Trophoblast cell (in vitro differentiated cells and primary cell): ENCODE measurements around the gene UGT1A5.

ENCODE experiments used
- DNase-seq, 2 donors: peaks; one replicate each; pipeline ENCODE4 v3.0.0-alpha.2; 2016
- H2AFZ ChIP-seq: 2 replicates; pipeline ENCODE4 v1.6.1; 2013; ENCODE audit warnings: low read length, moderate library complexity, mild to moderate bottlenecking; ENCODE audit not compliant: insufficient read depth, poor library complexity
- H2AK5ac ChIP-seq: 2 replicates; pipeline ENCODE4 v1.6.1; 2013; ENCODE audit warnings: mild to moderate bottlenecking, low read length
- H2BK120ac ChIP-seq: 2 replicates; pipeline ENCODE4 v1.6.1; 2013; ENCODE audit warnings: low read length, mild to moderate bottlenecking, moderate library complexity; ENCODE audit not compliant: insufficient read depth, poor library complexity
- H2BK12ac ChIP-seq: 2 replicates; pipeline ENCODE4 v1.6.1; 2013; ENCODE audit warnings: mild to moderate bottlenecking, low read length, moderate library complexity
- H2BK5ac ChIP-seq: 2 replicates; pipeline ENCODE4 v1.6.1; 2013; ENCODE audit warnings: low read length, low read depth, moderate library complexity, mild to moderate bottlenecking; ENCODE audit not compliant: poor library complexity
- H3K14ac ChIP-seq: 2 replicates; pipeline ENCODE4 v1.6.1; 2013; ENCODE audit warnings: mild to moderate bottlenecking, low read length
- H3K18ac ChIP-seq: 2 replicates; pipeline ENCODE4 v1.6.1; 2013; ENCODE audit warnings: mild to moderate bottlenecking, low read length
- H3K23ac ChIP-seq: 2 replicates; pipeline ENCODE4 v1.6.1; 2013; ENCODE audit warnings: low read length
- H3K27ac ChIP-seq: 2 replicates; pipeline ENCODE4 v1.5.1; 2013; ENCODE audit warnings: low read depth, mild to moderate bottlenecking, inconsistent platforms, low read length, moderate library complexity
- H3K27me3 ChIP-seq: 2 replicates; pipeline ENCODE4 v1.6.1; 2013; ENCODE audit warnings: inconsistent platforms, mild to moderate bottlenecking, low read length, moderate library complexity; ENCODE audit not compliant: insufficient read depth
- H3K36me3 ChIP-seq, 2 experiments: 1 replicate in 1 of 2; 2 replicates in 1 of 2; pipeline ENCODE4 v1.6.1; 2013; ENCODE audit warnings: low read length in 2 of 2, mild to moderate bottlenecking in 2 of 2, moderate library complexity in 1 of 2; ENCODE audit not compliant: insufficient read depth in 2 of 2, control insufficient read depth in 1 of 2
- H3K4ac ChIP-seq: 2 replicates; pipeline ENCODE4 v1.6.1; 2013; ENCODE audit warnings: low read depth, mild to moderate bottlenecking, low read length, moderate library complexity
- H3K4me1 ChIP-seq, 2 experiments: 1 replicate in 1 of 2; 2 replicates in 1 of 2; pipeline ENCODE4 v1.6.1; 2013; ENCODE audit warnings: low read length in 2 of 2, mild to moderate bottlenecking in 2 of 2, moderate library complexity in 1 of 2; ENCODE audit not compliant: insufficient read depth in 2 of 2, control insufficient read depth in 1 of 2
- H3K4me2 ChIP-seq: 2 replicates; pipeline ENCODE4 v1.6.1; 2013; ENCODE audit warnings: inconsistent platforms, mild to moderate bottlenecking, low read length, moderate library complexity
- H3K4me3 ChIP-seq: 2 replicates; pipeline ENCODE4 v1.5.1; 2013; ENCODE audit warnings: mild to moderate bottlenecking, low read depth, low read length, inconsistent platforms
- H3K79me1 ChIP-seq: one replicate; pipeline ENCODE4 v1.6.1; 2013; ENCODE audit warnings: low read length
- H3K79me2 ChIP-seq: 2 replicates; pipeline ENCODE4 v1.6.1; 2013; ENCODE audit warnings: low read length, mild to moderate bottlenecking; ENCODE audit not compliant: control insufficient read depth, insufficient read depth, poor library complexity
- H3K9ac ChIP-seq: 2 replicates; pipeline ENCODE4 v1.6.1; 2013; ENCODE audit warnings: mild to moderate bottlenecking, low read length
- H3K9me3 ChIP-seq: 2 replicates; pipeline ENCODE4 v1.6.1; 2013; ENCODE audit warnings: low read depth, mild to moderate bottlenecking, control low read depth, inconsistent platforms, low read length; ENCODE audit not compliant: insufficient read depth
- H4K12ac ChIP-seq: 2 replicates; pipeline ENCODE4 v1.6.1; 2013; ENCODE audit warnings: low read depth, mild to moderate bottlenecking, low read length, moderate library complexity
- H4K8ac ChIP-seq: 2 replicates; pipeline ENCODE4 v1.6.1; 2013; ENCODE audit warnings: low read depth, mild to moderate bottlenecking, low read length, moderate library complexity
- H4K91ac ChIP-seq: one replicate; pipeline ENCODE4 v1.6.1; 2013; ENCODE audit warnings: low read depth, mild to moderate bottlenecking, low read length, moderate library complexity
- WGBS: extraction: QIAGEN DNeasy Blood & Tissue Kit; methylation state at CpG from one replicate; pipeline ENCODE4 v1.1.7; 2013; ENCODE audit warnings: missing lambda C conversion rate; ENCODE audit not compliant: insufficient read length, insufficient coverage; ENCODE audit errors: extremely low coverage; 5-methylcytosine and 5-hydroxymethylcytosine counted together

UGT1A5 gene

GRCh38 chr2:233761040-233761769, 48.5 kb downstream of the UGT1A5 start:
- H3K14ac ChIP-seq, result no peak overlapping the region
- no peak overlapping the region for H2BK120ac ChIP-seq
- no peak for DNase-seq
- H3K9me3 ChIP-seq, result peaks cover 4% of the 10 kb centered on the region
- no peak overlapping the region for H3K4me2 ChIP-seq
- H3K27me3 ChIP-seq, result no peaks in the 10 kb centered on the region
- H3K4ac ChIP-seq, result no peak overlapping the region
- H3K4me3 ChIP-seq, result no peak overlapping the region
- H2AFZ ChIP-seq, result no peak overlapping the region
- no peak overlapping the region for H4K12ac ChIP-seq
- no peak overlapping the region for H2AK5ac ChIP-seq
- no peak overlapping the region for H3K27ac ChIP-seq
- no peak overlapping the region for H4K8ac ChIP-seq
- H2BK12ac ChIP-seq, result no peak overlapping the region
- no peaks in the 10 kb centered on the region for H3K36me3 ChIP-seq
- H4K91ac ChIP-seq, result no peak overlapping the region
- no peak overlapping the region for H3K9ac ChIP-seq
- no peak overlapping the region for H2BK5ac ChIP-seq
- no peak overlapping the region for H3K18ac ChIP-seq
- no CpG with 5 or more reads among the region's 4 CpGs for WGBS
- H3K79me2 ChIP-seq, result no peaks in the 10 kb centered on the region
- no peaks in the 10 kb centered on the region for H3K79me1 ChIP-seq
- H3K23ac ChIP-seq, result no peak overlapping the region
- no peaks in the 10 kb centered on the region for H3K4me1 ChIP-seq

- H3K79me1 ChIP-seq, result no peaks in the 10 kb centered on the region
- H3K18ac ChIP-seq, result no peak overlapping the region
- no peak overlapping the region for H3K4me2 ChIP-seq
- H3K23ac ChIP-seq, result no peak overlapping the region
- H4K91ac ChIP-seq, result no peak overlapping the region
- no peaks in the 10 kb centered on the region for H3K79me2 ChIP-seq
- H2AFZ ChIP-seq, result no peak overlapping the region
- H4K12ac ChIP-seq, result no peak overlapping the region
- WGBS, result no CpG with 5 or more reads among the region's 7 CpGs
- H3K4me1 ChIP-seq, result no peaks in the 10 kb centered on the region
- no peak overlapping the region for H3K4me3 ChIP-seq
- H3K36me3 ChIP-seq, result no peaks in the 10 kb centered on the region
- no peak overlapping the region for H3K27ac ChIP-seq
- no peak for DNase-seq
- no peaks in the 10 kb centered on the region for H3K27me3 ChIP-seq
- no peak overlapping the region for H3K14ac ChIP-seq
- H3K9me3 ChIP-seq, result peaks cover 6% of the 10 kb centered on the region
- no peak overlapping the region for H4K8ac ChIP-seq
- H3K4ac ChIP-seq, result no peak overlapping the region
- no peak overlapping the region for H2BK120ac ChIP-seq
- H2BK5ac ChIP-seq, result no peak overlapping the region
- H2BK12ac ChIP-seq, result no peak overlapping the region
- H3K9ac ChIP-seq, result no peak overlapping the region
- no peak overlapping the region for H2AK5ac ChIP-seq
Observed at GRCh38 chr2:233764264-233764663, 51.6 kb downstream of the UGT1A5 start.

GRCh38 chr2:233764761-233765160, 52.1 kb downstream of the UGT1A5 start:
- no peak overlapping the region for H4K91ac ChIP-seq
- H2BK120ac ChIP-seq, result no peak overlapping the region
- H3K79me2 ChIP-seq, result no peaks in the 10 kb centered on the region
- H3K79me1 ChIP-seq, result no peaks in the 10 kb centered on the region
- no peaks in the 10 kb centered on the region for H3K27me3 ChIP-seq
- DNase-seq, result no peak
- H3K4ac ChIP-seq, result no peak overlapping the region
- no peak overlapping the region for H3K27ac ChIP-seq
- H3K4me3 ChIP-seq, result no peak overlapping the region
- H4K12ac ChIP-seq, result no peak overlapping the region
- no peaks in the 10 kb centered on the region for H3K4me1 ChIP-seq
- no peak overlapping the region for H2BK5ac ChIP-seq
- no peak overlapping the region for H4K8ac ChIP-seq
- H2AK5ac ChIP-seq, result no peak overlapping the region
- no peaks in the 10 kb centered on the region for H3K36me3 ChIP-seq
- no peak overlapping the region for H2AFZ ChIP-seq
- H3K18ac ChIP-seq, result no peak overlapping the region
- H3K14ac ChIP-seq, result no peak overlapping the region
- H2BK12ac ChIP-seq, result no peak overlapping the region
- peaks cover 8% of the 10 kb centered on the region for H3K9me3 ChIP-seq
- H3K23ac ChIP-seq, result no peak overlapping the region
- WGBS, result no CpG with 5 or more reads among the region's 3 CpGs
- H3K4me2 ChIP-seq, result no peak overlapping the region
- H3K9ac ChIP-seq, result no peak overlapping the region

GRCh38 chr2:233766416-233766815, 53.7 kb downstream of the UGT1A5 start:
- Histone ChIP-seq H3K36me3 (no peaks in the 10 kb centered on the region), H3K27ac (no peak overlapping the region), H3K79me2 (no peaks in the 10 kb centered on the region), H3K14ac (no peak overlapping the region), H2BK5ac (no peak overlapping the region), H3K9me3 (peaks cover 5% of the 10 kb centered on the region), H2AFZ (no peak overlapping the region), H4K91ac (no peak overlapping the region), H4K12ac (no peak overlapping the region), H2AK5ac (no peak overlapping the region), H3K4me2 (no peak overlapping the region), H3K4ac (no peak overlapping the region), H3K4me3 (no peak overlapping the region), H3K4me1 (no peaks in the 10 kb centered on the region), H3K9ac (no peak overlapping the region), H3K79me1 (no peaks in the 10 kb centered on the region), H3K23ac (no peak overlapping the region), H2BK12ac (no peak overlapping the region), H3K18ac (no peak overlapping the region), H3K27me3 (no peaks in the 10 kb centered on the region), H4K8ac (no peak overlapping the region), H2BK120ac (no peak overlapping the region)
- no peak for DNase-seq
- WGBS, result no CpG with 5 or more reads among the region's 4 CpGs
